ENCODE results near the gene INSL3.
A peak's percentile ranks its signal among the peaks of the same experiment; 100 is the strongest.

Gene INSL3

DNA sequence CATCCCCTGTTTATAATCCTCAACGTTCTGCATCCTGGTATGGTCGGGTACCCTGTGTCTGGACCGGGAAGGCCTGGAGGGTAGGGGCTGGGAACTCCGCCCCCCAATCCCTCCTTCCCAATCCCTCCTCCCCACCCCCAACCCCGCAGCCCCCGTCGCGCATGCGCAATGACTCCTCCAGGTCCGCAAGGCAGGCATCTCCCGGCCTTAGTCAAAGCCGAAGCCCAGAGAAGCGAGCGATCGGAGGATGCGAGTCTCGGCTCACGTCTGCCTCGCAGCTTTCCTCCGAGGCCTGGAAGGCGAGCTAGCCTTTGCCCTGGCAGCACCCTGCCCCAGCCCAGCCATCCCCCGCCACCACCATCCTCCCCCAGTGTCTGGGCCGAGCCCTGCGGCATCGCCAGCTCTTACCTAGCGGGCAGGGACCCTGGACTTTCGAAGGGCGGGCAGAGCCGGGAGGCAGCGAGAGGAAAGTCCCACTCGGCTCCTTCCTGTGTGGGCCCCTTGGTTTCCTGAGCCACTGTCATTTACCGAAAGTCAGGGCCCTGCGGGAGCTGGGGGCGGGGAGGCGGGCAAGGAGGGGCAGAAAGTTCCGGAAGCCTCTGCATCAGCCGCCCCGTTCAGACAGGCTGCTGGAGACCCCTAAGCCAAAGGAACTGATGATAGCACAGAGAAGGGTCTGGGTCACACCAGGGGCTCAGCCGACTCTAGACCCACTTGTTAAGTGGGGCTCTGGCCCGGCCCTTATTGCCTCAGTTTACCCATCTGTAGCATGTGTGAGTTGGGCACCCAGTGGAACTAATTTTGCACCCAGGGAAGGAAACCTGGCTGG, 26.4 kb upstream of the INSL3 start, which contains the start of gene JAK3:
Gene JAK3 (minus strand): TSS at position 445 of the 829 bp plus-strand sequence. CDS start 3,565 bp downstream, outside the sequence.
- peak; percentile 59 to 77 for DNase-seq (ENCODE audit: extremely low read depth in 1 of 2, low read depth in 1 of 2)

DNA sequence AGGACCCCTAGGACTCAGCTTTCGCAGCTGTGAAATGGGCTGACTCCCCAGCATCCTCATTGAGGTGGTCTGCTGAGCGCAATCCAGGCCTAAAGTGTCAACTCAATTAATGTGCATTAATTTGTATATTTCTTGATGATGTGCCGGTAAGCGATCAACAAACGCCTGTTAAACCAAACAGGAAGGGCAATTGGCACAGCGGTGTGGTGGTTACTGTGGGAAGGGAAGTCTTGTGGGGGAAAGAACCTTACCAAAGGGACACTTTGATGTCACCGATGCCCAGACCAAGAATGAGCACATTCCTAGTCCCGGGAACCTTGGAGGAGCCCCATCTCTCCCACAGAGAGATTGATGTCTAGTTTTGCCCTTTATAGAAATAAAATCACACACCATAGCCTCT, 24.8 kb upstream of the INSL3 start:
- DNase-seq (ENCODE audit: extremely low read depth in 1 of 2, low read depth in 1 of 2) = peak in 1 of 2 donors; percentile 20

DNA sequence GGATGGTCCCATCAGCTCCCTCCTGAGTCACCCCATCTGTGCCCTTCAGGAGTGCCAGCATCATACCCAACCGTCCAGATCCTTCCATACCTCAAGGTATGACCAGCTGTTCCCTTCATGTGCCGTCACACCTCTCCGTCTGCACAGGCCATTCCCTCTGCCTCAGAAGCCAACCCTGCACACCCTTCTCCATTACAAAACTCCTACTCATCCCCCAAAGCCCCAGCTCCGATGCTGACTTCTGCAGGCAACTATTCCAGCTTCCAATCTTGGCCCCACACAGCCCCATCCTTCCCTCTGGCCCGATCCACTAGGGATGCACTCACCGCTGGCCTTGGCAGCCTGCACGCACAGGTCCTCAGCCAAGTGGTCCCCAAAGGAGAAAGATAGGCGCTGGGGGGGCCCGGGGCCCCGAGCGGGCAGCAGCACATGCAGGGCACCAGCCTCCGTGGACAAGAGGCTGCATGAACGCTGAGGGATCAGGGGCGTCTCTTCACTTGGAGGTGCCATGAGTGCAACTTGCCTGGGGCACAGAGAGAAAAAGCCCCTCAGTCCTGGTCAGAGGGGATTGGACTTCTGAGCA, 22.7 kb upstream of the INSL3 start:
- DNase-seq (ENCODE audit: extremely low read depth in 1 of 2, low read depth in 1 of 2) = no peak

DNA sequence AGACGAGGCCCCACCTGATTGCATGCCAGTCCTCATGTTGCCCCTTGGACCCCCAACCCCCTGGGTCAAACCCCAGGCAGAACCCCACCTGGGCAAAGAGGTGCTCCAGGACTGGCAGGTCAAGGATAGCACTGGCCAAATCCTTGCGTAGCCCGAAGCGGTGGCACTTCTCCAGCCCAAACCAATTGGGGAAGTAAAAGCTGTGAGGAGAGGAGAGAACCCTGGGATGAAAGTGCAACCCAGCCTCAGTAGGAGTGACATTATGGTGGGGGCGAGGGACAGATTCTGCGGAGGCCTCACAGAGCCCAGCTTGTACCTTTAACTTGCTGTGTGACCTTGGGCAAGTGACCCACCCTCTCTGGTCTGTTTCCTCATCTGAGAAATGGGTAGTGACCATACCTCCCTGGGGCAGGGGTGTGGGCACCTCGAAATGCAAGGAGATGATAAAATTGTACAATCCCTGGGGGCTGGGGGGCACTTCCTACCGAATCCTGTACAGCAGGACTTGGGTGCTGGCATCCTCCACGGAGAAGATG, 22.0 kb upstream of the INSL3 start:
- no peak for DNase-seq (ENCODE audit: extremely low read depth in 1 of 2, low read depth in 1 of 2)

DNA sequence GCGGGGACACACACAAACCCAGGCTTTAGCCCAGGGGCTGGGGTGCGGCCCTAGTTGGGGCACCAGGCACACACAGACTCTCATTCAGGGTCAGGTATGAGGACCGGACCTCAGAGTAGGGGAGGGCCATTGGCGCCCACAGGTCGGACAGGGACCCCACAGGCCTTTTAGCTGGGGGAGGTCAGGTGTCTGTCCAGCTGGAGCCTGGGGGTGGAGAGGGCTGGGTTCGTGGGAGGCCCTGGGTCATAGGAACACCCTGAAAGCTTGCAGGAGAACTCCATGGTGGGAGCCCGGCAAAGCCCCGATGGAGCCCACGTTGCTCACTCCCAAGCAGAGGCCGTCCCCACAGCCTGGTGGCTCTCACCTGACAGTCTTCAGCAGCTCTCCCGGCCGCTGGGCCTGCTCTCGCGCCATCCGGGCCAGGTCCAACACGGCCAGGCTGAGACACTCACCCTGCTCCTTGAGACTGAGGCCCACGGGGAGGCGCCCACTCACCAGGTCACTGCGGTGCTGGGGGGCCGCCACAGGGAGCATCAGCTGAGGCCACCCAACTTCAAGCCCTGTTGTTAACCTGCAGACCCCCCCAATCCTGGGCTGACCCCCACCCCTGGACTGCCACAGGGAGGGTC, 21.5 kb upstream of the INSL3 start:
- no peak for DNase-seq (ENCODE audit: extremely low read depth in 1 of 2, low read depth in 1 of 2)

DNA sequence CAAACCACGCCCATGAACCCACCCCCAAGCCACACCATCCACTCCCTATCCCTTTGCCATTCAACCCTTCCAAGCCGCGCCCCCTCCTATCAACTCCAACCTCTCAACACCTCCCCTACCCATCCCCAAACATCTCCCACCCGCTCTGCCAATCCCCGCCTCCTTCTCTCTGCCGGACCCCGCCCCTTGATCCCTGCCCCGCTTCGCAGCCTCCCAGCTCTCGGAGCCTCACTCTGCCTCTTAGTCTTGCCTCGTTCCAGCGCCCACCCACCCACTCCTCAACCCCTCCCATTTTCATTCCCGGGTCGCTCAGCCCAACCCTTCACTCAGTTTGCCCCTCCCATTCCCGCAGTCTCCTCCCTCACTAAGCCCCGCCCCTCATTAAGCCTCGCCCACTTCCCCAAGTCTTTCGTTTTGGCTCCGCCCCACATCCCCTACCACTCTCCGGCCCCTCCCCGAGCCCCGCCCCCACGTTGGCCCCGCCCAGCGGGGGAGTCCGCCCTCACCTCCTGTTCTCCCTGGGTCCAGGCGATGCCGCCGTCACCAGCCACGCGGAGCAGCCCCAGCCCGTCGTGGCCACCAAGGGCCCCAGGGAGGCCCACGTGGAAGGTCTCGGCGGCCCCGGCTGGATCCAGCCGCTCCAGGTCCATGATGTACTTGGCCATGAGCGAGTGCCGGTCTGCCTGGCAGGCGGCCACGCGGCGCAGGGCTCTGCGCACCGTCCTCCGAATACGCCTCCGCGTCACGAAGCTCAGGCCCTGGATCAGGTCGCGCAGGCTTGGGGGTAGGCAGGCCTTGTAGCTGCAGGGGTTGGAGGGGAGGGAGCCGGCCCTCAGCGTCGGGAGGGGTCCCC, 20.7 kb upstream of the INSL3 start:
- peak in 1 of 2 donors; percentile 39 for DNase-seq (ENCODE audit: extremely low read depth in 1 of 2, low read depth in 1 of 2)

DNA sequence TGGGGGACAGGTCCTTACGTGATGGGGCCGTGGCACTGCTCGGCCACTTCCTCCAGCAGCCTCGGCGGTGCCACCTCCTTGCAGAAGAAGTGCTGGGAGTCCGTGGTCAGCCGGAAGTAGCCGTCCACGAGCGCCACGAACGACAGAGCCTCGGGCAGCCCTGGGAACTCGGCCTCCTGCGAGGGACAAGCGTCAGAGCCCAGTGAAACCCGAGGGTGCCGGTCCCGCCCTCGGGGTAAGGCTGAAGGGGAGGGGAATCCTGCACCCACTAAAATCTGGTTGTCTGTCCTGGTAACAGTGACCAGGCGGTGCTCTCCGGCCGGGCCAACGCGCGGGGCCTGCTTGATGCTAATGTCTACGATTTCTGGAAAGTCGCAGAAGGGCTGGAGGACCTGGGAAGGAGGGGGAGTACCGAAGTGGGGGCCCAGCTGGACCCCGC, 20.1 kb upstream of the INSL3 start:
- DNase-seq (ENCODE audit: extremely low read depth in 1 of 2, low read depth in 1 of 2) = no peak

DNA sequence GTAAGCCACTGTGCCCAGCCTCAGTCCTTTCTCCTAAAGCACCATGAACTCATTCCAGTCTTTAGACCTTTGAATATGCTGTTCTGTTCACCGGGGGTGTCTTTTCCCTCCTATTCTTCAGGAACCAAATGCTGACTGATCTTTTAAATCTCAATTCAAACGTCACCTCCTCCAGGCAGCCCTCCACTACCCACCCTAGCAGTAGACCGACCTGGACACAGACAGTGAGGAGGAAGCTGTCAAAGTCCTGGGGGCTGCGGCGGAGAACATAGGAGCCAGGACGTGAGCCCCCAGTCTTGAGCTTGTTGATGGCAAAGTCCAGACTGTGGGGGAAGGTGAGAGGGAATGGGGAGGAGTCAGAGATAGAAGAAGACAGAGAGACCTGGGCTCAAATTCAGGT, 18.7 kb upstream of the INSL3 start:
- no peak for DNase-seq (ENCODE audit: extremely low read depth in 1 of 2, low read depth in 1 of 2)

DNA sequence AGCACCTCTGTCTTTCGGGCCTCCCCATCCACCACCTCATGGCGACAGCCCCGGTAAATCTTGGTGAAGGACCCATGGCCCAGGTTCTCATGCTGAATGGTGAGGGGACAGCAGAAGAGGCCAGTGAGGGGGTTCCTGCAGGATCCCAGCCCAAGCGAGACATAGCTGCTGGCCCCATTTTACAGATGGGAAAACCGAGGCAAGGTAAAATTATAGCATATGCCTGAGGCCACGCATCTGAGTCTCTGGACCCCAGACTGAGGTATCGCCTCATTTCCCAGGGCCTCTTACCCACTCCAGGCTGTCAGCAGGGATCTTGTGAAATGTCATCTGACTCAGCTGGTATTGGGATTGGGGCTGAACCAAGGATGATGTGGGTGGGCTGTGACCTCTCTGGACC, 16.7 kb upstream of the INSL3 start:
- no peak for DNase-seq (ENCODE audit: extremely low read depth in 1 of 2, low read depth in 1 of 2)

DNA sequence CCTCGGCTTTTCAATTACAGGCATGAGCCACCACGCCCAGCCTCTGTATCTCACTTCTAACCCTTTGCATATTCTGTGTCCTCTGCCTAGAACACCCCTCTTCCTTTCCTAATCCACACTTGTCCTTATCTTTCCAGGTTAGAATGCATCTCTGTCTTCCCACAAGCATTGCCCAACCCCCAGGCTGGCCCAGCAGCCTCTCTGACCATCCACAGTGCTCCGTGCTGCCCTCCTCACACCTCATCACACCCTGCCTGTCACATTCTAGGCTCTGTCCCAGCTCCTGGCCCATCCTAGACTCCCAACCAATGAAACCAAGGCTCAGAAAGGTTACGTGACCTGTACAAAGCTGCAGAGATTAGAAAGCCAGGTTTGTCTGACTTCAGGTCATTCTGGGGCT, 15.2 kb upstream of the INSL3 start:
- no peak for DNase-seq (ENCODE audit: extremely low read depth in 1 of 2, low read depth in 1 of 2)

DNA sequence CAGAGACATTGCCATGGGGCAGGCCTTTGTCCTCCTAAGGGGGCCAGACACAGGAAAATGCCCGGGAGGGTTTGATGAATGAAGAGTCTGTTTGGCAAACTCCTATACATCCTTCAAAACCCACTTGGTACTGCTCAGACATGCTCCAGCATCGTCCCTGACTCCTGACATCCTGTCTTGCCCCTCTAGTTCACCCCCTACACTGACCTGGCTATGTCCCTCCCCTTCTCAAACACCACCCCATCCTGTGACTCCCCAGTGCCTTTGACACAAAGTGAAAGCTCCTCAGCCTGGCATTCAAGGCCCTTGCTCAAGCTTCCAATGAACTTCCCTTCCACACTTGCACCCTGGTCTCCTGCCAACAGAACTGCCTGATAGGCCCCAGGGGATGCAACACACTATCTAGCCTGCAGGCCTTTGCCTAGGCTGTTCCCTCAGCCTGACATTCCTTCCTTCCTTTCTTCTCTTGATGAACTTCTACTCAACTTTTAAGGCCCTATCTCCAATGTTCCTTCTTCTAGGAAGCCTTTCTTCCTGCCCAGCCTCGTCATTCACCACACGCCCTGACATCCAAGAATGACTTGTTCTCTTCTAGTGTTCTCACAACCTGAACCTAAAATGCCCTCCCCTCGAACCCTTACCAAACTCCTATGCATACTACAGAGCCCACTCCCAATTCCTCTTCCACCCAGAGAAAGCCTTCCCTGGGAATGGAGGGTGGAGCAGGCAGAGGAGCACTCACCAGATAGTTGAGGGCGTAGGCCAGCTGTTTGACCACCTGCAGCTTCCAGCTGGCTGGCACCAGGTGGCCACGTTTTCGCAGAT, 14.1 kb upstream of the INSL3 start:
- no peak for DNase-seq (ENCODE audit: extremely low read depth in 1 of 2, low read depth in 1 of 2)

DNA sequence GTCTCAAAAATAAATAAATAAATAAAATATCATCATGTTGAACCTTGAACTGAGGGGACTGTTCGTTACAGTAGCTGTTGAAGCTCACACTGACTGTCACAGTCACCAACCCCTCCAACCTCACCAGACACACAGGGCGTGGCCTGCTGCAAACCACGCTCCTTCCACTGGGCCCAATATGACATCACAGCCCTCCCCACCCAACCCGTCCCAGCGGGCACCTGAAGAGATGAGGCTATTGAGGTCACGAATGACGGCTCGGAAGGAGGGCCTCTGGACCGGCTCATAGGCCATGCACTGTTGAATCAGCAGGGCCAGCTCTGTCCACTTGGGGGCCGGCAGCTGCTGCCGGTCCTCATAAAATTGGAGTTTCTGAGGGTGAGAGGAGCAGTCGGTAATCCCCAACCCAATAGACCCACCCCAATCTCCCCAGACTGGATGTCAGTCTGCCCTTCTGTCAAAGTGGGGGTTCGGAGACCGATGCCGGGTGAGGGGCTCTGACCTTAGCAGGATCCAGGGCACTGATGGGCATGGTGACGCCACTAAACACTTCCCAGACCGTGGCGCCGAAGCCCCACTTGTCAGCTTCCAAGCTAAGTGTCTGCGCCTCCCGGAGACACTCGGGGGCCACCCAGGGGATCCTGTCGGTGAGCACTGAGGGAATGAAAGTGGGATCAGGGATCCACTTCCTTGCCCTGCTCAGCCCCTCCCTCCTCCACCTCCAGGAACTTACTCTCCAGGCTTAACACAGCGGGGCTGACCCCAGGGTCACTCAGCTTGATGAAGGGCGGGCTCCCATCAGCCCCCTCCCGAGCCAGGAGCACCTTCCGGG, 13.2 kb upstream of the INSL3 start:
- DNase-seq (ENCODE audit: extremely low read depth in 1 of 2, low read depth in 1 of 2) = no peak

DNA sequence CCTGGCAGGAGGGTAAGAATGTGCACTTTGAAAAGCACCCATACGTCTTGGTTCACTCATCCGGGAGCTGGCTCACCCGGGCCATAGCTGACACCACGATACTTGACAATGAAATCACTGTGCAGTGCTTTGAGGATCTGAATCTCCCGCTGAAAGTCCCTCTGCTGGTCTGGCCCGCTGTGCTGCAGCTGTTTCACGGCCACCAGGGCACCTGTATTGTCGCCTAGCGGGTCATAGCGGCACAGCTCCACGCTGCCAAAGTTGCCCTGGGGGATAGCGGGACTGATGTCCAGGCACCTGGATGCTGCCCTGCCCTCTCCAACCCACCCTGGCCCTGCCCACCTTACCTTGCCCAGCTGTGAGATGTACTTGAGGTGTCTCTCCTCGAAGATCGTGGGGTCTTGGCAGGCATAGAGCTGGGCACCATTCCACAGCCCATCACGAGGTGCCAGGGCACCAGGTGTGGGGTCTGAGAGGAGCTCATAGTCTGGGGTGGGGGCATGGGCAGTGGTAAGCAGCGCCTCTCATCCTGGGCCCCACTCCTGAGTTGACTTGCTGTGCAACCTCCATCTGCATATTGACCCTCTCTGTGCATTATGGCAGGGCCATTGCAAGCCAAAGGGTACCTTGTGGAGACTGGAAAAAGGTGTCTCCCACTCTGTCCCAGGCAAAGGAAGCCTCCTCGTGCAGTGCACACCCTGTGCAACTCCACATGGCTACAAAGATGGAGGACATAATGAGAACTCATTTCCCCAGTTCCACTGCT, 11.3 kb upstream of the INSL3 start:
- no peak for DNase-seq (ENCODE audit: extremely low read depth in 1 of 2, low read depth in 1 of 2)

DNA sequence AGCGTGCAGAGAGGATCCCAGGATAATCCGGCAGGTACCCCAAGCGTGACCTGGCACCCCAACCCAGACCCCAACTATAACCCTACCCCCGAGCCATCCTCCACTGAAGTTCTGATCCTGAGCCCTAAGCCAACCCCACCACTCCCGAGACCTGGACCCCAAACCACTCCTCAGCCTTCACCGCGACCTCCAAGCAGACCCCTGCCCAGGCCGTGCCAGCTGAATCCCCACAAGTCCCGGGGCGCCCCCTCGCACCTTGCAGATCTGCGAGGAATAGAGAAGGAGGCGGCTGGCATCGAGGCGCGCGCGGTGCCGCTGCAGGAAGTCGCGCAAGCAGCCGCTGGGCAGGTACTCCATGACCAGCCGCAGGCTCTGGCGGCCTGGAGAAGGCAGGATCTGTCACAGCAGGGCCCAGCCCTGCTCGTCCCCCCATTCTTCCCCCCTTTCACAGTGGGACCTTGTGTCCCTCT, 10.1 kb upstream of the INSL3 start:
- no peak for DNase-seq (ENCODE audit: extremely low read depth in 1 of 2, low read depth in 1 of 2)

DNA sequence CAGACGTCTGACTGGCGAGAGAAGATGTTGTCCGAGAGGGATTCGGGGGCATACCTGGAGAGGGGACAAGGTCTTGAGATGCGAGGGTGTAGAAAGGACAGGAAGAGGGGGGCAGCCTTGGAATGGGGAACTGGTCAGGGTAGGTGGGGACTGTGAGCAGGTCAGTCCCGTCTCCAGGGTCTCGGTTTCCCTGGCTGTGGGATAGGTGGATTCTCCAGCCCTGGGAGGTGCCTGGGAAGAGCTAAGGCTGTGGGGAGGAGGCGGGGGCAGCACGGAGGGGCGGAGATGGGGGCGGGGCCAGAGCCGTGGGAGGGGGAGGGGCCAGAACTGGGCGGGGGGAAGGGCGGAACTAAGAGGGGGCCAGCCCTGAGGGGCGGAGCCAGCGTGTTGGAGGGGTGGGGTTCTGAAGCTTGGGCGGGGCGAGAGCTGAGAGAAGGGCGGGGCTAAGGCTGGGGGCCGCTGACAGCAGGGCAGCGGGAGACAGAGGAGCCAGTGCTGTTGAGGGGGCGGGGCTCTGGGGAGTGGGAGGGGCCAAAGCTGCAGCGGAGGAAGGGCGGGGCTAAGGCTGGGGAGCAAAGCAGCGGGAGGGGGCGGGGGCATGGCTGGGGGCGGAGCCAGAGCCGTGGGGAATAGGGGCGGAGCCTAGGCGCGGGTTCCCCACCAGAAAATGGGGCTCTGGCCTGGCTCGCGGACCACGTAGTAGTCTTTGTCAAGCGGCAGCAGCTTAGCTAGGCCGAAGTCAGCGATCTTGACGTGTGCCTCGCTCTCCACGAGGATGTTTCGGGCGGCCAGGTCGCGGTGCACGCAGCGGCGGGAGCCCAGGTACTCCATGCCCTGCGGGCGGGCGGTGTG, 9.5 kb upstream of the INSL3 start:
- peak in 1 of 2 donors; percentile 17 for DNase-seq (ENCODE audit: extremely low read depth in 1 of 2, low read depth in 1 of 2)

DNA sequence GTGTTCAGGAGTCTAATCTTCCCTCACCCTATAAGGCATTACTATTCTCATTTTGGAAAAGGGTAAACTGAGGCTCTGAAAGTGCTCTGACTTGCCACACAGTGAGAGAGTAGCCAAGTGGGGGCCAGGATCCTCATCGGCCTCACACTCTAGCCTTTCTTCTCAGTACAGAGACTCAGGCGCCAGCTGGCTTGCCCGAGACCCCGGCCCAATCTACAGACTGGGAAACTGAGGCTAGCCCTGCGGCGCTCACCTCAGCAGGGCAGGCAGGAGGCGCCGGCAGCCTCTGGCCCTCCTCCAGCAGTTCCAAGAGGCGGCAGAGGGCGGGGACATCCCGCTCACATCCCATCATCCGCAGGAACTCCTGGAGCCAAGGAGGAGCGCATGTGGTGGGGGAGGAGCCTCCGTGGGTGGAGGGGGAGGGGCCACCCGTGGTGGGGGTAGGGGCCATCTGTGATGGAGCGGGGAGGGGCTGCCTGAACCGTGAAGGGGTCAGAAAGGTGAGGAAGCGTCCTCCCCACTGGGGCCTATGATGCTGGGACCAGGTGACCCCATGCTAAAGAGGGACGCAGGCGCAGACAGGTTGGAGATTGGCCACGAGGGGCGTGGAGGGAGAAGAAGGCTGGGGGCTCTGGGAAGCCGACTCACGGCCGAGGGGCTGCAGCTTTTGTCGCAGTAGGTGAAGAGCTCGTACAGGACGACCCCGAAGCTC, 8.7 kb upstream of the INSL3 start:
- DNase-seq (ENCODE audit: extremely low read depth in 1 of 2, low read depth in 1 of 2) = no peak

All from activated CD8-positive, alpha-beta memory T cell treated with anti-CD3 and anti-CD28 coated beads for 1 hour (primary cell).